HEK293 (cell line): ENCODE results near the gene ZNF18.

Experiments
- CTCF ChIA-PET: fragments of 350-600 bp; formaldehyde crosslinking; extraction: SDS; loops from one replicate; lab custom pipeline; 2021; ENCODE audit warnings: antibody characterized with exemption; lab: Yijun Ruan, JAX
- POLR2A ChIA-PET: fragments of 300-600 bp; formaldehyde crosslinking; extraction: SDS; loops from one replicate; lab custom pipeline; 2020; ENCODE audit warnings: antibody characterized with exemption, inconsistent platforms; lab: Yijun Ruan, JAX
- H3K27ac ChIP-seq: fragments of 200-500 bp; sonication (Bioruptor generic); 2 replicates; pipeline ENCODE4 v1.5.1; 2014; ENCODE audit warnings: low read depth, low read length, control low read depth, inconsistent platforms; ENCODE audit errors: extremely low read depth
- H3K36me3 ChIP-seq, 2 experiments: fragments of 200-500 bp in 1 of 2; sonication (Bioruptor generic) in 1 of 2; 1 replicate in 1 of 2; 2 replicates in 1 of 2; pipeline ENCODE4 v1.5.1; 2014 to 2017; ENCODE audit warnings: inconsistent platforms in 2 of 2, low read length in 2 of 2; ENCODE audit not compliant: control insufficient read depth in 2 of 2, insufficient read depth in 1 of 2
- H3K4me1 ChIP-seq: fragments of 200-500 bp; sonication (Bioruptor generic); 2 replicates; pipeline ENCODE4 v1.5.1; 2014; ENCODE audit warnings: mild to moderate bottlenecking, low read length, inconsistent platforms; ENCODE audit not compliant: control insufficient read depth, insufficient read depth
- H3K4me3 ChIP-seq: 2 replicates; pipeline ENCODE4 v1.5.1; 2011; ENCODE audit warnings: low read depth, mild to moderate bottlenecking, control low read depth, low read length, moderate library complexity
- H3K9me3 ChIP-seq: fragments of 200-500 bp; sonication (Bioruptor generic); 2 replicates; pipeline ENCODE4 v1.5.1; 2014; ENCODE audit warnings: low read depth, low read length, inconsistent platforms; ENCODE audit not compliant: control insufficient read depth, insufficient read depth
- FEZF1 ChIP-seq: fragments of 450-650 bp; formaldehyde crosslinking; IDR thresholded peaks from 2 replicates; pipeline ENCODE4 v1.5.1; 2016; ENCODE audit warnings: missing biosample characterization, missing genetic modification characterization
- IKZF3 ChIP-seq: fragments of 450-650 bp; IDR thresholded peaks from 2 replicates; pipeline ENCODE4 v1.5.0; 2018; ENCODE audit warnings: missing biosample characterization, mild to moderate bottlenecking, missing genetic modification characterization, moderate library complexity
- OSR2 ChIP-seq: fragments of 450-650 bp; formaldehyde crosslinking; IDR thresholded peaks from 2 replicates; pipeline ENCODE4 v1.5.1; 2016; ENCODE audit warnings: missing biosample characterization, missing genetic modification characterization
- SETDB1 ChIP-seq: IDR thresholded peaks from one replicate; pipeline ENCODE4 v1.6.1; 2017; ENCODE audit warnings: mild to moderate bottlenecking, low read length, moderate library complexity, mixed read lengths; ENCODE audit not compliant: insufficient read length
- SP3 ChIP-seq: fragments of 450-650 bp; formaldehyde crosslinking; IDR thresholded peaks from 2 replicates; pipeline ENCODE4 v1.5.1; 2016; ENCODE audit warnings: missing biosample characterization, missing genetic modification characterization
- TRIM28 ChIP-seq: IDR thresholded peaks from 2 replicates; pipeline ENCODE4 v1.6.1; 2011; ENCODE audit warnings: low read length, control low read depth, borderline replicate concordance
- ZNF114 ChIP-seq: fragments of 450-650 bp; formaldehyde crosslinking; IDR thresholded peaks from 2 replicates; pipeline ENCODE4 v1.5.0; 2017; ENCODE audit warnings: missing biosample characterization, missing genetic modification characterization
- ZNF121 ChIP-seq: fragments of 450-650 bp; formaldehyde crosslinking; IDR thresholded peaks from 2 replicates; pipeline ENCODE4 v1.5.1; 2016; ENCODE audit warnings: missing biosample characterization, missing genetic modification characterization
- ZNF16 ChIP-seq: fragments of 450-650 bp; formaldehyde crosslinking; IDR thresholded peaks from 2 replicates; pipeline ENCODE4 v1.5.1; 2016; ENCODE audit warnings: low read depth, missing biosample characterization, missing genetic modification characterization
- ZNF354C ChIP-seq: fragments of 450-650 bp; formaldehyde crosslinking; IDR thresholded peaks from 2 replicates; pipeline ENCODE4 v1.5.1; 2016; ENCODE audit warnings: missing biosample characterization, missing genetic modification characterization, low read depth, borderline replicate concordance
- ZNF521 ChIP-seq: fragments of 450-650 bp; formaldehyde crosslinking; IDR thresholded peaks from 2 replicates; pipeline ENCODE4 v1.5.1; 2017; ENCODE audit warnings: missing biosample characterization, mild to moderate bottlenecking, missing genetic modification characterization
- ZNF571 ChIP-seq: fragments of 450-650 bp; formaldehyde crosslinking; IDR thresholded peaks from 2 replicates; pipeline ENCODE4 v1.5.0; 2017; ENCODE audit warnings: missing biosample characterization, missing genetic modification characterization
- ZNF830 ChIP-seq: fragments of 450-650 bp; IDR thresholded peaks from 2 replicates; pipeline ENCODE4 v1.5.0; 2018; ENCODE audit warnings: missing biosample characterization, missing genetic modification characterization, low read depth, mild to moderate bottlenecking, moderate library complexity
- ZNF837 ChIP-seq: fragments of 450-650 bp; formaldehyde crosslinking; IDR thresholded peaks from 2 replicates; pipeline ENCODE4 v1.5.1; 2016; ENCODE audit warnings: missing biosample characterization, missing genetic modification characterization
- TF ChIP-seq, protein P1 (sequence below): fragments of 450-650 bp; formaldehyde crosslinking; IDR thresholded peaks from 2 replicates; pipeline ENCODE4 v1.5.1; 2017; ENCODE audit warnings: missing biosample characterization, missing genetic modification characterization
- TF ChIP-seq, protein P2 (sequence below): fragments of 450-650 bp; formaldehyde crosslinking; IDR thresholded peaks from 2 replicates; pipeline ENCODE4 v1.5.1; 2017; ENCODE audit warnings: missing biosample characterization, missing genetic modification characterization
- TF ChIP-seq, protein P3 (sequence below): fragments of 450-650 bp; formaldehyde crosslinking; IDR thresholded peaks from 2 replicates; pipeline ENCODE4 v1.5.1; 2016; ENCODE audit warnings: missing biosample characterization, missing genetic modification characterization
- TF ChIP-seq, protein P4 (sequence below): fragments of 450-650 bp; formaldehyde crosslinking; IDR thresholded peaks from 2 replicates; pipeline ENCODE4 v1.5.1; 2016; ENCODE audit warnings: missing biosample characterization, missing genetic modification characterization, low read depth

Gene ZNF18

DNA sequence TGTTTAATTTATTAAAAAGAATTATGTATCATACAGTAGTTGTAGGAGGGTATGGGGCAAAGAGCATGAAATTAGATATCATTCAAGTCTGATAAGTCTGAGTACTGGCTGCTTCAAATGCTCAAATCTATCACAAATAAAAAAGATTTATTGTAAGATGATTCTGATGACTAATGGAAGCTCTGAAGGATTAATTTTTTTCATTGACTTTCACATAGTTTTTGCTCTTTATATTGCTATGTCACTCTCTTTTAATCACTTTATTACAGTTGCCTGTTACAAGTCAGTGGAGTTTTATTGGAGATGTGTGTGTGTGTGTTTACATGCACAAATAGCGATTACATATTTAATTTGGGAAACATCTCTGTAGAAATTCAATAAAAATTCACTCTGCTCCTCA is 38.4 kb upstream of the ZNF18 start:
- TF ChIP-seq, protein P1, sequence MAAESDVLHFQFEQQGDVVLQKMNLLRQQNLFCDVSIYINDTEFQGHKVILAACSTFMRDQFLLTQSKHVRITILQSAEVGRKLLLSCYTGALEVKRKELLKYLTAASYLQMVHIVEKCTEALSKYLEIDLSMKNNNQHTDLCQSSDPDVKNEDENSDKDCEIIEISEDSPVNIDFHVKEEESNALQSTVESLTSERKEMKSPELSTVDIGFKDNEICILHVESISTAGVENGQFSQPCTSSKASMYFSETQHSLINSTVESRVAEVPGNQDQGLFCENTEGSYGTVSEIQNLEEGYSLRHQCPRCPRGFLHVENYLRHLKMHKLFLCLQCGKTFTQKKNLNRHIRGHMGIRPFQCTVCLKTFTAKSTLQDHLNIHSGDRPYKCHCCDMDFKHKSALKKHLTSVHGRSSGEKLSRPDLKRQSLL (tag by site-specific recombination) = no peak
- TF ChIP-seq FEZF1 (tag by site-specific recombination) = peak; percentile 21; the same call in 1 of the 2 replicates
- peak; percentile 55; the same call in 1 of the 2 replicates for TF ChIP-seq OSR2 (tag by site-specific recombination)
- TF ChIP-seq, protein P2, sequence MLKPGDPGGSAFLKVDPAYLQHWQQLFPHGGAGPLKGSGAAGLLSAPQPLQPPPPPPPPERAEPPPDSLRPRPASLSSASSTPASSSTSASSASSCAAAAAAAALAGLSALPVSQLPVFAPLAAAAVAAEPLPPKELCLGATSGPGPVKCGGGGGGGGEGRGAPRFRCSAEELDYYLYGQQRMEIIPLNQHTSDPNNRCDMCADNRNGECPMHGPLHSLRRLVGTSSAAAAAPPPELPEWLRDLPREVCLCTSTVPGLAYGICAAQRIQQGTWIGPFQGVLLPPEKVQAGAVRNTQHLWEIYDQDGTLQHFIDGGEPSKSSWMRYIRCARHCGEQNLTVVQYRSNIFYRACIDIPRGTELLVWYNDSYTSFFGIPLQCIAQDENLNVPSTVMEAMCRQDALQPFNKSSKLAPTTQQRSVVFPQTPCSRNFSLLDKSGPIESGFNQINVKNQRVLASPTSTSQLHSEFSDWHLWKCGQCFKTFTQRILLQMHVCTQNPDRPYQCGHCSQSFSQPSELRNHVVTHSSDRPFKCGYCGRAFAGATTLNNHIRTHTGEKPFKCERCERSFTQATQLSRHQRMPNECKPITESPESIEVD (tag by site-specific recombination) = peak; percentile 82
- H3K36me3 ChIP-seq = peaks cover 3 to 15% of the 10 kb centered on the region in 2 experiments
- H3K4me3 ChIP-seq = no peak overlapping the region
- H3K27ac ChIP-seq = no peak overlapping the region
- POLR2A ChIA-PET = interaction anchor here (2.1 kb wide), 1 partner anchor 15 kb away, joined by 10 read pairs; the partner anchor contains the start of gene MAP2K4
- H3K9me3 ChIP-seq = no peaks in the 10 kb centered on the region
- peaks cover 53% of the 10 kb centered on the region for H3K4me1 ChIP-seq
- CTCF ChIA-PET = no interaction called here

DNA sequence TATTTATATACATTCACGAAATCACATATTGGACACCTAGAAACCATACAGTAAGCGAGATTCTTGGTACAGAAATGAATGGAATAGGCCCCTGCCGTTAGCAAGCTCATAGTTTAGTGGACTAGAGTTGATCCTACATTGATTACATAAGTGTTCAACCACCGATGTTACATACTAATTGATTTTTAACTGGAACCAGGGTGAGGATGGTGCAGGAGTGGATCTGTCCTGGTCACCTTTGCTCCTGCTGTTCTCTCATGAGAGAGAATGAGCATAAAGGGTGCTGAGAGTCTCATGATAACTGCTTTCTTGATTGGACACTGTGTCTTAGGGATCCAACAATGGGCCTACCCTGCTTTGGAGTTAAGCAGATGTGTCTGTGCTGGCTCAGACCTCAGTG is 37.3 kb upstream of the ZNF18 start:
- TF ChIP-seq ZNF121 (tag by site-specific recombination) (no peak), ZNF114 (tag by site-specific recombination) (no peak), ZNF521 (tag by site-specific recombination) (no peak), SETDB1 (no peak), ZNF837 (no peak), ZNF16 (tag by site-specific recombination) (no peak)
- TF ChIP-seq, protein P3, sequence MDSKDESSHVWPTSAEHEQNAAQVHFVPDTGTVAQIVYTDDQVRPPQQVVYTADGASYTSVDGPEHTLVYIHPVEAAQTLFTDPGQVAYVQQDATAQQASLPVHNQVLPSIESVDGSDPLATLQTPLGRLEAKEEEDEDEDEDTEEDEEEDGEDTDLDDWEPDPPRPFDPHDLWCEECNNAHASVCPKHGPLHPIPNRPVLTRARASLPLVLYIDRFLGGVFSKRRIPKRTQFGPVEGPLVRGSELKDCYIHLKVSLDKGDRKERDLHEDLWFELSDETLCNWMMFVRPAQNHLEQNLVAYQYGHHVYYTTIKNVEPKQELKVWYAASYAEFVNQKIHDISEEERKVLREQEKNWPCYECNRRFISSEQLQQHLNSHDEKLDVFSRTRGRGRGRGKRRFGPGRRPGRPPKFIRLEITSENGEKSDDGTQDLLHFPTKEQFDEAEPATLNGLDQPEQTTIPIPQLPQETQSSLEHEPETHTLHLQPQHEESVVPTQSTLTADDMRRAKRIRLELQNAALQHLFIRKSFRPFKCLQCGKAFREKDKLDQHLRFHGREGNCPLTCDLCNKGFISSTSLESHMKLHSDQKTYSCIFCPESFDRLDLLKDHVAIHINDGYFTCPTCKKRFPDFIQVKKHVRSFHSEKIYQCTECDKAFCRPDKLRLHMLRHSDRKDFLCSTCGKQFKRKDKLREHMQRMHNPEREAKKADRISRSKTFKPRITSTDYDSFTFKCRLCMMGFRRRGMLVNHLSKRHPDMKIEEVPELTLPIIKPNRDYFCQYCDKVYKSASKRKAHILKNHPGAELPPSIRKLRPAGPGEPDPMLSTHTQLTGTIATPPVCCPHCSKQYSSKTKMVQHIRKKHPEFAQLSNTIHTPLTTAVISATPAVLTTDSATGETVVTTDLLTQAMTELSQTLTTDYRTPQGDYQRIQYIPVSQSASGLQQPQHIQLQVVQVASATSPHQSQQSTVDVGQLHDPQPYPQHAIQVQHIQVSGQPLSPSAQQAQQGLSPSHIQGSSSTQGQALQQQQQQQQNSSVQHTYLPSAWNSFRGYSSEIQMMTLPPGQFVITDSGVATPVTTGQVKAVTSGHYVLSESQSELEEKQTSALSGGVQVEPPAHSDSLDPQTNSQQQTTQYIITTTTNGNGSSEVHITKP (tag by site-specific recombination) = no peak
- TF ChIP-seq, protein P4, sequence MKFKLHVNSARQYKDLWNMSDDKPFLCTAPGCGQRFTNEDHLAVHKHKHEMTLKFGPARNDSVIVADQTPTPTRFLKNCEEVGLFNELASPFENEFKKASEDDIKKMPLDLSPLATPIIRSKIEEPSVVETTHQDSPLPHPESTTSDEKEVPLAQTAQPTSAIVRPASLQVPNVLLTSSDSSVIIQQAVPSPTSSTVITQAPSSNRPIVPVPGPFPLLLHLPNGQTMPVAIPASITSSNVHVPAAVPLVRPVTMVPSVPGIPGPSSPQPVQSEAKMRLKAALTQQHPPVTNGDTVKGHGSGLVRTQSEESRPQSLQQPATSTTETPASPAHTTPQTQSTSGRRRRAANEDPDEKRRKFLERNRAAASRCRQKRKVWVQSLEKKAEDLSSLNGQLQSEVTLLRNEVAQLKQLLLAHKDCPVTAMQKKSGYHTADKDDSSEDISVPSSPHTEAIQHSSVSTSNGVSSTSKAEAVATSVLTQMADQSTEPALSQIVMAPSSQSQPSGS = no peak
- Histone ChIP-seq H3K9me3 (no peaks in the 10 kb centered on the region), H3K4me3 (no peak overlapping the region), H3K4me1 (peaks cover 50% of the 10 kb centered on the region), H3K27ac (no peak overlapping the region), H3K36me3 (peaks cover 3 to 15% of the 10 kb centered on the region in 2 experiments)
- ChIA-PET POLR2A (no interaction called here), CTCF (interaction anchor here (1.0 kb wide), 1 partner anchor 147 kb away, joined by 3 read pairs; no protein-coding TSS in a partner anchor)

DNA sequence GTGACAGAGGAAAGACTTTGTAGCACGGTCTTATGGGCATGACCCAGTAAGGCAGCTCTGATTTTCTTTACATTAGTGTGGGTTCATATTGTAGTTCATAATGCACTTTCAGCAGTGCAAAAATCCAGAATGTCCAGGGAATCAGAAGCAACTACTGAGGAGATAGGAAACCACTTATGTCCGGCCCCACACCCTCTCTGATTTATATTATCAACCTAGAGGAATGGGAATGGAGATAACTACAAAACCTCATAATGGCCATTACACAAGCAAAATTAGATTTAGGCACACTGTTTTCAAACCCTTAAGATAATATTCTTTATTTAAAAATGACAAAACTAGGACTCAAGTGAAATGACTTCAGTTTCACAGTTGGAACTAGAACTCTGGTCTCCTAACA is 31.3 kb upstream of the ZNF18 start:
- Histone ChIP-seq H3K9me3 (no peaks in the 10 kb centered on the region), H3K27ac (no peak overlapping the region), H3K4me1 (peaks cover 32% of the 10 kb centered on the region), H3K4me3 (no peak overlapping the region), H3K36me3 (peaks cover 6 to 11% of the 10 kb centered on the region in 2 experiments)
- ChIA-PET POLR2A (no interaction called here), CTCF (no interaction called here)
- no peak for TF ChIP-seq SP3 (tag by site-specific recombination)
- no peak for TF ChIP-seq ZNF571 (tag by site-specific recombination)
- no peak for TF ChIP-seq ZNF354C (tag by site-specific recombination)
- no peak for TF ChIP-seq ZNF830
- no peak for TF ChIP-seq TRIM28
- TF ChIP-seq IKZF3 (tag by site-specific recombination) = no peak
